ENCODE data around the gene LIMS3.
"Not testable (repeated sequence)": the region's sequence is repeated elsewhere in the genome, so short reads cannot be mapped to it uniquely, and the experiment has no call there.

GRCh38 chr2:109898462-109899336 lies at the start of gene LIMS3:
- TF ChIP-seq CTCF (conservative IDR thresholded peaks at IDR 0.05 in 1 of 2, IDR thresholded peaks at IDR 0.05 in 1 of 2; ENCODE audit: low read depth in 1 of 2, low read length in 2 of 2); EZH2 (IDR thresholded peaks at IDR 0.05; ENCODE audit: low read length, missing control alignments): not testable (repeated sequence)
